OCI-LY1 (cell line): ENCODE data around the gene MAD1L1.

ENCODE experiments used
- H2AFZ ChIP-seq: fragments of 200-600 bp; sonication (generic), shearing (Covaris generic); 2 replicates; pipeline ENCODE4 v1.6.0; 2014; ENCODE audit warnings: antibody characterized with exemption, mild to moderate bottlenecking, low read length
- H3F3A ChIP-seq: fragments of 200-600 bp; sonication (generic), shearing (Covaris generic); 2 replicates; pipeline ENCODE4 v1.6.0; 2014; ENCODE audit warnings: mild to moderate bottlenecking, antibody characterized with exemption, low read length, moderate library complexity; ENCODE audit not compliant: insufficient read depth
- H3K27ac ChIP-seq: fragments of 200-600 bp; sonication (generic); 2 replicates; pipeline ENCODE4 v1.5.1; 2014; ENCODE audit warnings: low read length, mixed run types, mild to moderate bottlenecking, low read depth; ENCODE audit not compliant: poor library complexity, severe bottlenecking
- H3K27me3 ChIP-seq: fragments of 200-600 bp; sonication (generic); 2 replicates; pipeline ENCODE4 v1.6.0; 2014; ENCODE audit warnings: antibody characterized with exemption, mild to moderate bottlenecking, low read length, moderate library complexity; ENCODE audit not compliant: insufficient read depth
- H3K36me3 ChIP-seq: fragments of 200-600 bp; sonication (generic); 2 replicates; pipeline ENCODE4 v1.6.1; 2014; ENCODE audit warnings: mild to moderate bottlenecking, antibody characterized with exemption, low read length, moderate library complexity, mixed read lengths; ENCODE audit not compliant: insufficient read depth
- H3K4me1 ChIP-seq: fragments of 200-600 bp; sonication (generic); 2 replicates; pipeline ENCODE4 v1.5.1; 2014; ENCODE audit warnings: mild to moderate bottlenecking, low read length, moderate library complexity; ENCODE audit not compliant: insufficient read depth, severe bottlenecking
- H3K4me2 ChIP-seq: fragments of 200-600 bp; sonication (generic), shearing (Covaris generic); 2 replicates; pipeline ENCODE4 v1.6.1; 2014; ENCODE audit warnings: low read length
- H3K4me3 ChIP-seq: fragments of 200-600 bp; sonication (generic); 2 replicates; pipeline ENCODE4 v1.5.1; 2014; ENCODE audit warnings: low read length, low read depth, mild to moderate bottlenecking, mixed read lengths; ENCODE audit not compliant: poor library complexity, severe bottlenecking
- H3K79me2 ChIP-seq: fragments of 200-600 bp; shearing (Covaris generic); 2 replicates; pipeline ENCODE4 v1.6.1; 2016; ENCODE audit warnings: mixed run types, low read length, mixed read lengths; ENCODE audit not compliant: insufficient read depth
- H3K9ac ChIP-seq: fragments of 200-600 bp; sonication (generic), shearing (Covaris generic); 2 replicates; pipeline ENCODE4 v1.6.1; 2014; ENCODE audit warnings: mild to moderate bottlenecking, low read length, mixed read lengths
- H3K9me2 ChIP-seq: fragments of 200-600 bp; sonication (generic), shearing (Covaris generic); 2 replicates; pipeline ENCODE4 v1.6.1; 2014; ENCODE audit warnings: low read depth, mild to moderate bottlenecking, low read length, mixed read lengths
- H3K9me3 ChIP-seq: fragments of 200-600 bp; shearing (Covaris generic); 2 replicates; pipeline ENCODE4 v1.6.1; 2014; ENCODE audit warnings: low read length, mixed read lengths
- H4K20me1 ChIP-seq: fragments of 200-600 bp; sonication (generic), shearing (Covaris generic); 2 replicates; pipeline ENCODE4 v1.6.0; 2016; ENCODE audit warnings: mild to moderate bottlenecking, low read length; ENCODE audit not compliant: insufficient read depth
- EZH2 ChIP-seq: fragments of 200-600 bp; sonication (generic), shearing (Covaris generic); IDR thresholded peaks from 2 replicates; pipeline ENCODE4 v1.8.0; 2017; ENCODE audit warnings: borderline replicate concordance, mixed run types, mild to moderate bottlenecking, antibody characterized with exemption, low read length, moderate library complexity, mixed read lengths
- TF ChIP-seq, protein P1 (sequence below): fragments of 200-600 bp; sonication (generic), shearing (Covaris generic); IDR thresholded peaks from 2 replicates; pipeline ENCODE4 v1.5.1; 2017; ENCODE audit warnings: mild to moderate bottlenecking, antibody characterized with exemption, low read length, moderate library complexity, mixed read lengths

Gene MAD1L1

GRCh38 chr7:2209146-2209960, 23.4 kb downstream of the MAD1L1 start:
- H3F3A ChIP-seq: no peaks in the 10 kb centered on the region
- H3K4me3 ChIP-seq: no peak overlapping the region
- H3K9ac ChIP-seq: no peak overlapping the region
- H3K9me2 ChIP-seq: no peaks in the 10 kb centered on the region
- H3K79me2 ChIP-seq: no peaks in the 10 kb centered on the region
- H3K4me2 ChIP-seq: no peak overlapping the region
- no peaks in the 10 kb centered on the region for H3K27me3 ChIP-seq
- no peak overlapping the region for H3K27ac ChIP-seq
- no peak overlapping the region for H2AFZ ChIP-seq
- H3K36me3 ChIP-seq: peaks cover 63% of the 10 kb centered on the region
- TF ChIP-seq EZH2: no peak
- TF ChIP-seq, protein P1, sequence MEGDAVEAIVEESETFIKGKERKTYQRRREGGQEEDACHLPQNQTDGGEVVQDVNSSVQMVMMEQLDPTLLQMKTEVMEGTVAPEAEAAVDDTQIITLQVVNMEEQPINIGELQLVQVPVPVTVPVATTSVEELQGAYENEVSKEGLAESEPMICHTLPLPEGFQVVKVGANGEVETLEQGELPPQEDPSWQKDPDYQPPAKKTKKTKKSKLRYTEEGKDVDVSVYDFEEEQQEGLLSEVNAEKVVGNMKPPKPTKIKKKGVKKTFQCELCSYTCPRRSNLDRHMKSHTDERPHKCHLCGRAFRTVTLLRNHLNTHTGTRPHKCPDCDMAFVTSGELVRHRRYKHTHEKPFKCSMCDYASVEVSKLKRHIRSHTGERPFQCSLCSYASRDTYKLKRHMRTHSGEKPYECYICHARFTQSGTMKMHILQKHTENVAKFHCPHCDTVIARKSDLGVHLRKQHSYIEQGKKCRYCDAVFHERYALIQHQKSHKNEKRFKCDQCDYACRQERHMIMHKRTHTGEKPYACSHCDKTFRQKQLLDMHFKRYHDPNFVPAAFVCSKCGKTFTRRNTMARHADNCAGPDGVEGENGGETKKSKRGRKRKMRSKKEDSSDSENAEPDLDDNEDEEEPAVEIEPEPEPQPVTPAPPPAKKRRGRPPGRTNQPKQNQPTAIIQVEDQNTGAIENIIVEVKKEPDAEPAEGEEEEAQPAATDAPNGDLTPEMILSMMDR: peak; percentile 84
- no peaks in the 10 kb centered on the region for H3K9me3 ChIP-seq
- no peaks in the 10 kb centered on the region for H4K20me1 ChIP-seq
- H3K4me1 ChIP-seq: peaks cover 6% of the 10 kb centered on the region

- no peaks in the 10 kb centered on the region for H3K79me2 ChIP-seq
- H3K4me1 ChIP-seq: peaks cover 12% of the 10 kb centered on the region
- H3K4me3 ChIP-seq: no peak overlapping the region
- H3K27ac ChIP-seq: no peak overlapping the region
- H3K9ac ChIP-seq: no peak overlapping the region
- no peaks in the 10 kb centered on the region for H3K9me2 ChIP-seq
- H3K36me3 ChIP-seq: peaks cover 56% of the 10 kb centered on the region
- no peaks in the 10 kb centered on the region for H4K20me1 ChIP-seq
- no peak overlapping the region for H3K4me2 ChIP-seq
- no peak for TF ChIP-seq EZH2
- TF ChIP-seq, protein P1: no peak
- H3F3A ChIP-seq: no peaks in the 10 kb centered on the region
- H2AFZ ChIP-seq: no peak overlapping the region
- no peaks in the 10 kb centered on the region for H3K9me3 ChIP-seq
- no peaks in the 10 kb centered on the region for H3K27me3 ChIP-seq
Measured at GRCh38 chr7:2208712-2209111, 24.0 kb downstream of the MAD1L1 start.

GRCh38 chr7:2205036-2205780, 27.5 kb downstream of the MAD1L1 start:
- no peak overlapping the region for H3K27ac ChIP-seq
- H3F3A ChIP-seq: no peaks in the 10 kb centered on the region
- TF ChIP-seq, protein P1: no peak
- TF ChIP-seq EZH2: no peak
- H2AFZ ChIP-seq: no peak overlapping the region
- no peaks in the 10 kb centered on the region for H3K9me2 ChIP-seq
- no peaks in the 10 kb centered on the region for H4K20me1 ChIP-seq
- no peaks in the 10 kb centered on the region for H3K79me2 ChIP-seq
- peaks cover 22% of the 10 kb centered on the region for H3K4me1 ChIP-seq
- H3K9me3 ChIP-seq: no peaks in the 10 kb centered on the region
- no peak overlapping the region for H3K4me2 ChIP-seq
- H3K9ac ChIP-seq: no peak overlapping the region
- H3K36me3 ChIP-seq: peaks cover 39% of the 10 kb centered on the region
- no peaks in the 10 kb centered on the region for H3K27me3 ChIP-seq
- H3K4me3 ChIP-seq: no peak overlapping the region
